Chondrocyte (in vitro differentiated cells): Measurements from ENCODE around the gene PUS10. TPM values are rescaled to one million over a fixed set of nuclear protein-coding genes. Genes with fewer than 3 reads are reported as not detected.
"Not testable (repeated sequence)": the region's sequence is repeated elsewhere in the genome, so short reads cannot be mapped to it uniquely, and the experiment has no call there.

Experiments
- DNase-seq: peaks from one replicate; pipeline ENCODE4 v3.0.0; 2021; ENCODE audit warnings: mixed read lengths, low spot score
- H3K27ac Mint-ChIP-seq: one replicate; pipeline ENCODE4 v1.8.0; 2021; ENCODE audit warnings: mild to moderate bottlenecking, moderate library complexity, mixed read lengths; ENCODE audit not compliant: unreplicated experiment
- H3K27me3 Mint-ChIP-seq: 2 replicates; pipeline ENCODE4 v1.8.0; 2021; ENCODE audit warnings: low read depth, mixed read lengths
- H3K36me3 Mint-ChIP-seq: 2 replicates; pipeline ENCODE4 v1.8.0; 2021; ENCODE audit warnings: low read depth, mixed read lengths
- H3K4me1 Mint-ChIP-seq: 2 replicates; pipeline ENCODE4 v1.8.0; 2021; ENCODE audit warnings: low read depth, mild to moderate bottlenecking, mixed read lengths
- H3K4me3 Mint-ChIP-seq: one replicate; pipeline ENCODE4 v1.8.0; 2021; ENCODE audit warnings: mild to moderate bottlenecking, moderate library complexity, mixed read lengths; ENCODE audit not compliant: unreplicated experiment
- H3K9me3 Mint-ChIP-seq: 2 replicates; pipeline ENCODE4 v1.8.0; 2021; ENCODE audit warnings: low read depth, mixed read lengths
- CTCF ChIP-seq: fragments of 200-600 bp; sonication (generic); IDR thresholded peaks from 2 replicates; pipeline ENCODE4 v1.5.0; 2021; ENCODE audit warnings: antibody characterized with exemption, mild to moderate bottlenecking, moderate library complexity
- total RNA-seq: library from RNA; stranded (reverse); gene quantifications from 3 replicates; pipeline ENCODE4 v1.2.1, GENCODE V29; 2021

The PUS10 gene
- total RNA-seq, 1 donor from 2014 or later = 5.1 TPM

- H3K27ac Mint-ChIP-seq = peak overlapping the region; percentile 66
- TF ChIP-seq CTCF = no peak
- no peak overlapping the region for H3K4me3 Mint-ChIP-seq
- H3K36me3 Mint-ChIP-seq = peaks cover 6% of the 10 kb centered on the region
- no peak for DNase-seq
- H3K27me3 Mint-ChIP-seq = no peaks in the 10 kb centered on the region
- H3K4me1 Mint-ChIP-seq = peaks cover 8% of the 10 kb centered on the region
- H3K9me3 Mint-ChIP-seq = no peaks in the 10 kb centered on the region
These were observed 37.5 kb upstream of the PUS10 start for GRCh38 chr2:61055557-61055956.

- H3K36me3 Mint-ChIP-seq = peaks cover 14% of the 10 kb centered on the region
- H3K4me3 Mint-ChIP-seq = no peak overlapping the region
- H3K4me1 Mint-ChIP-seq = peaks cover 14% of the 10 kb centered on the region
These were observed 27.9 kb upstream of the PUS10 start for GRCh38 chr2:61045999-61046398.

GRCh38 chr2:61045226-61045625 lies 27.2 kb upstream of the PUS10 start:
- H3K27ac Mint-ChIP-seq = peak overlapping the region; percentile 71

More at GRCh38 chr2:61045999-61046398, 27.9 kb upstream of the PUS10 start:
- DNase-seq = no peak
- Mint-ChIP-seq H3K27me3 (no peaks in the 10 kb centered on the region), H3K27ac (peak overlapping the region; percentile 78), H3K9me3 (no peaks in the 10 kb centered on the region)
- no peak for TF ChIP-seq CTCF

GRCh38 chr2:61044636-61045035 lies 26.6 kb upstream of the PUS10 start:
- Mint-ChIP-seq H3K27ac (no peak overlapping the region), H3K4me1 (peaks cover 14% of the 10 kb centered on the region), H3K36me3 (peaks cover 12% of the 10 kb centered on the region), H3K9me3 (peaks cover 3% of the 10 kb centered on the region), H3K4me3 (no peak overlapping the region), H3K27me3 (no peaks in the 10 kb centered on the region)
- no peak for TF ChIP-seq CTCF
- no peak for DNase-seq

More at GRCh38 chr2:61045226-61045625, 27.2 kb upstream of the PUS10 start:
- peaks cover 14% of the 10 kb centered on the region for H3K36me3 Mint-ChIP-seq
- peaks cover 14% of the 10 kb centered on the region for H3K4me1 Mint-ChIP-seq
- DNase-seq = no peak
- peaks cover 2% of the 10 kb centered on the region for H3K9me3 Mint-ChIP-seq
- H3K4me3 Mint-ChIP-seq = no peak overlapping the region
- H3K27me3 Mint-ChIP-seq = no peaks in the 10 kb centered on the region
- no peak for TF ChIP-seq CTCF

- no peak for DNase-seq
- no peak for TF ChIP-seq CTCF
- no peak overlapping the region for H3K4me3 Mint-ChIP-seq
- H3K27me3 Mint-ChIP-seq = no peaks in the 10 kb centered on the region
- peaks cover 15% of the 10 kb centered on the region for H3K9me3 Mint-ChIP-seq
- no peak overlapping the region for H3K27ac Mint-ChIP-seq
- peaks cover 8% of the 10 kb centered on the region for H3K36me3 Mint-ChIP-seq
- H3K4me1 Mint-ChIP-seq = peaks cover 14% of the 10 kb centered on the region
These were observed 24.8 kb upstream of the PUS10 start for GRCh38 chr2:61042807-61043206.

- not testable (repeated sequence) for H3K4me3 Mint-ChIP-seq, H3K27ac Mint-ChIP-seq, H3K4me1 Mint-ChIP-seq, DNase-seq, H3K27me3 Mint-ChIP-seq
- H3K36me3 Mint-ChIP-seq = peaks cover 43% of the 10 kb centered on the region
- H3K9me3 Mint-ChIP-seq = peaks cover 31% of the 10 kb centered on the region
These were observed 18.6 kb upstream of the PUS10 start for GRCh38 chr2:61036643-61037042.

- not testable (repeated sequence) for H3K4me1 Mint-ChIP-seq, H3K27ac Mint-ChIP-seq, DNase-seq, H3K27me3 Mint-ChIP-seq, H3K4me3 Mint-ChIP-seq
- Mint-ChIP-seq H3K36me3 (peaks cover 44% of the 10 kb centered on the region), H3K9me3 (peaks cover 28% of the 10 kb centered on the region)
These were observed 16.5 kb upstream of the PUS10 start for GRCh38 chr2:61034592-61034991.
